Fibroblast of villous mesenchyme (primary cell): Measurements from ENCODE around the gene TMPRSS6. TPM values are rescaled to one million over a fixed set of nuclear protein-coding genes. Genes with fewer than 3 reads are reported as not detected.

Source experiments
- DNase-seq: peaks from one replicate; pipeline ENCODE4 v3.0.0-alpha.2; 2010; ENCODE audit warnings: low read depth
- H3K4me3 ChIP-seq: 2 replicates; pipeline ENCODE4 v1.5.1; 2011; ENCODE audit warnings: low read depth, mild to moderate bottlenecking, low read length
- CTCF ChIP-seq: IDR thresholded peaks from 2 replicates; pipeline ENCODE4 v1.5.1; 2012; ENCODE audit warnings: low read depth, mild to moderate bottlenecking, low read length; ENCODE audit not compliant: insufficient read depth
- total RNA-seq: library from RNA; depleted of rRNA; stranded (reverse); fragments of >200 nt; gene quantifications from 2 replicates; pipeline ENCODE4 v1.2.3, GENCODE V29; 2012

Gene TMPRSS6
- total RNA-seq, 1 donor = not detected

- TF ChIP-seq CTCF = no peak
- no peak for DNase-seq
- H3K4me3 ChIP-seq = no peak overlapping the region
Measured at GRCh38 chr22:37118083-37118482, 8.6 kb upstream of the TMPRSS6 start.

GRCh38 chr22:37117092-37117491, 7.6 kb upstream of the TMPRSS6 start:
- DNase-seq = no peak
- TF ChIP-seq CTCF = no peak
- no peak overlapping the region for H3K4me3 ChIP-seq

- H3K4me3 ChIP-seq = no peak overlapping the region
- TF ChIP-seq CTCF = no peak
- DNase-seq = no peak
Measured at GRCh38 chr22:37115032-37115431, 5.5 kb upstream of the TMPRSS6 start.

- no peak for TF ChIP-seq CTCF
- H3K4me3 ChIP-seq = no peak overlapping the region
- DNase-seq = no peak
Measured at GRCh38 chr22:37113757-37114156, 4.2 kb upstream of the TMPRSS6 start.

- H3K4me3 ChIP-seq = no peak overlapping the region
- TF ChIP-seq CTCF = no peak
- DNase-seq = no peak
Measured at GRCh38 chr22:37112084-37112728, 2.7 kb upstream of the TMPRSS6 start.

- DNase-seq = no peak
- no peak for TF ChIP-seq CTCF
- H3K4me3 ChIP-seq = no peak overlapping the region
Measured at GRCh38 chr22:37111156-37111717, 1.7 kb upstream of the TMPRSS6 start.
